ENCODE results near the gene HTR4. TPM values are rescaled to one million over a fixed set of nuclear protein-coding genes. Genes with fewer than 3 reads are reported as not detected.

Gene HTR4
- total RNA-seq, 4 donors from 2014 or later: not detected

DNA sequence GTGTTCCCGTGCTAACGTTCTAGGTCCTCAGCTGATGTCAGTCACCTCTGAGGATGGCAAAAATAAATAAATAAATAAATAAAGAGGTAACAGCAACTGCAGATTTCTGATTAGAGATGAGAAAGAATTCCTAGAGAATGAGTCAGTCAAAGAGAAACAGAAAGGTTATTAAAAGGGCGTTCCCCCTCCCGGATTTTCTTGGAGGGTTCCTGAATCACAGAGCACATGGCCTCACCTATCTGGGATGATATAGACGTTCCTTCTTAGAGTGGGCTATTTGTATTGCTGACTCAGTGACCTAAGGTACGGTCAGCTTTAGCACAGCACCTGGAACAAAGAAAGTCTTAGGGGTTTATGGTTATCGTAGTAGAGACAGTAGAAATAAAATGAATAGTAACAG lies 30.6 kb downstream of the HTR4 start:
- no peak for TF ChIP-seq CTCF (IDR thresholded peaks at IDR 0.05; ENCODE audit: low read depth)

DNA sequence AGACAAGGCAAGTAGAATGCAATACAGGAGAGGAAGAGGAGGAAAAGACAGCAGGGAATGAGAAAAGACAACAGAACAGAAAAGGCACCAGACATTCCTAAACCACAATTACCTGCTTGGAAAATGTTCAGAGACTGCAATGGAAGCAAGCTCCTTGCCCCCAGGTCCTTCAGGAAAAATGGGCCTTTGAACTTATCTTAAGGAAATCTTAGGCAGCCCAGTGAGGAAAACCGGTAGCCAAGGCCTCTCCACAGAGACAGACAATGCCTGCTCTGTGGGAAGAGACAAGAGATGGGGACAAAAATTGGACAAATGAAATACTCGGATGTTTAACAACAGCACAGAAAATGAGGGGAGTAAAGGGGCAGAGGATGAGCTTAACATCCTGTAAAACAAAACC lies 31.2 kb downstream of the HTR4 start:
- TF ChIP-seq CTCF (IDR thresholded peaks at IDR 0.05; ENCODE audit: low read depth): no peak

- TF ChIP-seq CTCF (IDR thresholded peaks at IDR 0.05; ENCODE audit: low read depth): no peak
These were observed 33.6 kb downstream of the HTR4 start for GRCh38 chr5:148620696-148621095.

DNA sequence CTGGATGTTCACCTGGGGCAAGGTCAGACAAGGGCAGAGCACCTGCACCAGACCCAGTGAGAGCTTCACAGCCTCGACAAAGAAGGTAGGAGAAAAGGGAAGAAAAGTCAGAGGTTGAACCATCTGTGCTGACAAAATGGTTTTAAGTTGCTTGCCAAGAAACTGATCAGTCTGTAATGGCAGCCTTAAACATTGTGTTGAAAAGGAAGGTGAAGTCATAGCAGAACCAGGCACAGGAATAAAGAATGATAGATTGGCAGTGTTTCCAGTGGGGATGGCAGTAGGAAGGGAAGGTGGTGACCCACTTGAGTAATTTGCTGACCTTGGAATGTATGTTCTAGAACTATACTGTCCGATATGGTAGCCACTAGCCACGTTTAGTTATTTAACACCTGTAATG lies 34.2 kb downstream of the HTR4 start:
- no peak for TF ChIP-seq CTCF (IDR thresholded peaks at IDR 0.05; ENCODE audit: low read depth)

DNA sequence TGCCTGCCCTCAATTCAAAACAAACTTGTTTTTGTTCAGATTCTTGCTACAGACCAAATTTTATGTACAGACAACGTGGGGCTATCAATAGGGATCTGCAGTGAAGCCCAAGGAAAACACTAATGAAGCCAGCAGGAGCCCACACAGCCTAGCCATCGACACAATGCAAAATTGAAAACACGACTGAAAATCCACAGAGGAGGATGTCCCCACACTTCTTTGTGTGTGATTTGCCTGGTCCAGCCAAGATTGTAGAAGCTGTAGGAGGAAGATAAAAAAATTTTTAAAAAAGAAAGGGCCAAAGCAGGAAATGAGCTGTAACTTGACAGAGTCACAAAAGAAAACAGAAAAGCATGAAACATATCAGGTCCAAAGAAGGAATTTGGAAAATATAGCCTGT lies 34.8 kb downstream of the HTR4 start:
- TF ChIP-seq CTCF (IDR thresholded peaks at IDR 0.05; ENCODE audit: low read depth): no peak

DNA sequence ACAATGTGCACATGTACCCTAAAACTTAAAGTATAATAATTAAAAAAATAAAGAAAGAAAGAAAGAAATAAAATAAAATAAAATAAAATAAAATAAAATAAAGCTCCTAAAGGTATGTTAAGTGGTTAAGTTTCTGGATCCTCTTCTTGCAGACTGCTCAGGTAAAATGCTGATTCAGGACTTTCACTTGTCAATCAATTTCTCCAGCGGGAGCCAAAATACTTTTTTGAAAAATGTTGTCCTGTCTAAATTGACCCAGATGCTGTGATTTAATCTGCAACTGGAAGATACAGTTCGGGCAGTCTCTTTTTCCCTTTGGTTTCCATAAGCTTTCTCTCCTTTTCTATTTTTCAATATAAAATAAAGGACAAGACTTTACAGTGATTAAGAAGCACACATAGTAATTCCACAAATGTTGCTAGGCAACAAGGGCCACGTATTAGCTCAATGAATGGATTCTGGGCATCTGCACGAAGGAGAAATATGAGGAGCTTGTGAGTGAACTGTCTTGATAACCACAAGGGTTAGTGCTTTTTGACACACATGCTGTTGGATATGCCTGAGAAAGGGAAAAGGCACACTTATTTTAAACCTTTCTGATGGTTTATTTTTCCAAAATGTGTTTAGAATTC lies 38.6 kb downstream of the HTR4 start:
- no peak for TF ChIP-seq CTCF (IDR thresholded peaks at IDR 0.05; ENCODE audit: low read depth)

- TF ChIP-seq CTCF (IDR thresholded peaks at IDR 0.05; ENCODE audit: low read depth): no peak
These were observed 46.9 kb downstream of the HTR4 start for GRCh38 chr5:148607406-148607805.

All from subcutaneous adipose tissue (tissue), 4 donors.